Type B pancreatic cell (in vitro differentiated cells): ENCODE measurements around the gene ALK. TPM values are rescaled to one million over a fixed set of nuclear protein-coding genes. Genes with fewer than 3 reads are reported as not detected.

Experiments used
- DNase-seq: peaks from one replicate; pipeline ENCODE4 v3.0.0; 2021; ENCODE audit warnings: mixed read lengths; ENCODE audit not compliant: unreplicated experiment; ENCODE audit errors: extremely low spot score
- H3K27ac Mint-ChIP-seq: 2 replicates; pipeline ENCODE4 v1.8.0; 2021; ENCODE audit warnings: mild to moderate bottlenecking, mixed read lengths
- H3K27me3 Mint-ChIP-seq: 2 replicates; pipeline ENCODE4 v1.8.0; 2021; ENCODE audit warnings: mixed read lengths
- H3K36me3 Mint-ChIP-seq: 2 replicates; pipeline ENCODE4 v1.8.0; 2021; ENCODE audit warnings: mixed read lengths
- H3K4me1 Mint-ChIP-seq: one replicate; pipeline ENCODE4 v1.8.0; 2021; ENCODE audit warnings: mixed read lengths; ENCODE audit not compliant: unreplicated experiment
- H3K4me3 Mint-ChIP-seq: 2 replicates; pipeline ENCODE4 v1.8.0; 2021; ENCODE audit warnings: mild to moderate bottlenecking, mixed read lengths
- H3K9me3 Mint-ChIP-seq: 2 replicates; pipeline ENCODE4 v1.8.0; 2021; ENCODE audit warnings: mixed read lengths
- total RNA-seq: library from RNA; stranded (reverse); gene quantifications from 2 replicates; pipeline ENCODE4 v1.2.1, GENCODE V29; 2021; ENCODE audit warnings: low replicate concordance
- TF ChIP-seq, protein P1 (sequence below): fragments of 200-600 bp; sonication (generic); conservative IDR thresholded peaks from 2 replicates; pipeline ENCODE4 v1.5.0; 2021; ENCODE audit warnings: antibody characterized with exemption, mild to moderate bottlenecking

ALK gene
- total RNA-seq, 1 donor from 2014 or later: 7.7 TPM

DNA sequence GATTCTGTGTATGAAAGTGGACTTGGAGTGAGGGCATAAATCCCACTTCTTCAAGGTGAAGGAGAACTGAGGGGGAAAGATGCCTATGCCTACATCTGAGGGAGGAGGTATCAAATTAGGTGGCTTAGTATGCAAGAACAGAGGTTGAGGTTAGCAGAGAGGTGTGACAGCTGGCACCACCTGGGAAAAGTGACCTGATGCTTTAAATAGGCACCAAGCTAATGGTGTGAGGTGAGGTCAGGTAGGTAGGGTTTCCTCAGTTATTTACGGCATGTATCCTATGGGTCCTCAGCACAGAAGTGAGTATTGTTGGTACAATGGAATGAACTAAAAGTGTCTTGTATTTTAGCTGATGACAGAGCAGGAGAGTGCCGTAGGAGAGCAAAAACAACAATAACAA is 439.0 kb downstream of the ALK start:
- Mint-ChIP-seq H3K4me1 (peaks cover 12% of the 10 kb centered on the region), H3K27ac (no peak overlapping the region), H3K27me3 (peaks cover 8% of the 10 kb centered on the region), H3K9me3 (no peaks in the 10 kb centered on the region), H3K4me3 (no peak overlapping the region), H3K36me3 (peaks cover 7% of the 10 kb centered on the region)
- no peak for DNase-seq
- TF ChIP-seq, protein P1, sequence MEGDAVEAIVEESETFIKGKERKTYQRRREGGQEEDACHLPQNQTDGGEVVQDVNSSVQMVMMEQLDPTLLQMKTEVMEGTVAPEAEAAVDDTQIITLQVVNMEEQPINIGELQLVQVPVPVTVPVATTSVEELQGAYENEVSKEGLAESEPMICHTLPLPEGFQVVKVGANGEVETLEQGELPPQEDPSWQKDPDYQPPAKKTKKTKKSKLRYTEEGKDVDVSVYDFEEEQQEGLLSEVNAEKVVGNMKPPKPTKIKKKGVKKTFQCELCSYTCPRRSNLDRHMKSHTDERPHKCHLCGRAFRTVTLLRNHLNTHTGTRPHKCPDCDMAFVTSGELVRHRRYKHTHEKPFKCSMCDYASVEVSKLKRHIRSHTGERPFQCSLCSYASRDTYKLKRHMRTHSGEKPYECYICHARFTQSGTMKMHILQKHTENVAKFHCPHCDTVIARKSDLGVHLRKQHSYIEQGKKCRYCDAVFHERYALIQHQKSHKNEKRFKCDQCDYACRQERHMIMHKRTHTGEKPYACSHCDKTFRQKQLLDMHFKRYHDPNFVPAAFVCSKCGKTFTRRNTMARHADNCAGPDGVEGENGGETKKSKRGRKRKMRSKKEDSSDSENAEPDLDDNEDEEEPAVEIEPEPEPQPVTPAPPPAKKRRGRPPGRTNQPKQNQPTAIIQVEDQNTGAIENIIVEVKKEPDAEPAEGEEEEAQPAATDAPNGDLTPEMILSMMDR: no peak

DNA sequence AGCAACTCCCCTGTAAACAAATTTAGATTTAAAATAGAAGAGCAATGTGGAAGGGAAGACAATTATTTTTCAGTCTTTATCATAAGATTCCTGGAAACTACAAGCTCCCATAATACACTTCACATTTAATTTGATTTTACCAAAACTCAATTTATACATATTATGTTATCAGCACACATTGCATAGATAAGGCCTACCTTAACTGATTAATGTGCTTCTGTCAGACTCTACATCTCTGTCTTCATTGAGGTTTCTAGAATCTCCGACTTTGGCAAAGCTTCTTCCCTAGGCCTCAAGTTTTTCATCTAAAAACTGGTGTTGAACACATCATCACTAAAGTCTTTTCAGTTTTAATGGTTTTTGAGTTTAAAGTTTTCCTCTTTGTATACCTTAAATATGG is 440.1 kb downstream of the ALK start:
- Mint-ChIP-seq H3K27ac (no peak overlapping the region), H3K27me3 (peaks cover 8% of the 10 kb centered on the region), H3K36me3 (peaks cover 7% of the 10 kb centered on the region), H3K4me1 (peaks cover 12% of the 10 kb centered on the region), H3K4me3 (no peak overlapping the region), H3K9me3 (no peaks in the 10 kb centered on the region)
- DNase-seq: no peak
- TF ChIP-seq, protein P1: no peak

DNA sequence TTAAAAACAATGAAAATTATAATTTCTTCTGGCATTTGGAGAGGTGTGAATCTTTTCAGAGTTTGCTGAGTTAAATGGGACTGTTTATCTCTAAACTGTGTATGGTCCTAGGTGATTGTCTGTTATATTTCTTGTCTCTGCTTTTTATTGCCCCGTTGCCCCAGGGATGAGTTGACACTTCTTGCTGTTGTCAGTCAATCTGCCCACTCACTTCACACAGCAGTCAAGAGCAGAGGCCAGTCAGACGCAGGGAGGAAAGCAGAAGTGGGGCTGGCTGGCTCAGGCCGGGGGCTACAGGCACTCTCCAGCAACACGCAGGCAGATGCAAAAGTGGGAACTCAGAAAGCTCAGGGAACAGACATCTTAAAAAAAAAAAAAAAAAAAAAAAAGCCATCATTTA is 441.0 kb downstream of the ALK start:
- TF ChIP-seq, protein P1: no peak
- Mint-ChIP-seq H3K27ac (no peak overlapping the region), H3K36me3 (peaks cover 3% of the 10 kb centered on the region), H3K4me1 (peaks cover 16% of the 10 kb centered on the region), H3K27me3 (peaks cover 8% of the 10 kb centered on the region), H3K4me3 (no peak overlapping the region), H3K9me3 (no peaks in the 10 kb centered on the region)
- no peak for DNase-seq

DNA sequence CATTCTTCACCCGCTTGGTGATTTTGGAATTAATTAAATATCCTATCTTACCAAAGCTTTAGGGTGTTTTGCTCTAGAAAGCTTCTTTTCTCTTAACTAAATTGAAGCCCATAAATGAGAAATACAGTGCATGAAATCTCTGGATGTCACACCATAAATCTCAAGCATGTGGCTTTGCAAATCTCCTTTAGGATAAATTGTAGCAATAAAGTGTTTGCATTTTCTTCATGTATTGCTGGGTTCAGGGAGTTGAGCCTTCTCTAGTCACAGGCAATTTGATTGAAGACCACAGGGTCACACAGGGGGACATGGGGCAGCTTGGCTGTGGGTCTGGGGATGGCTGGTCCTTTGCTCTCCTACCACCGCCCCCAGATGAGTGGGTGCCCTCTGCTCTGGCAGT is 442.0 kb downstream of the ALK start:
- H3K27ac Mint-ChIP-seq: no peak overlapping the region
- peaks cover 3% of the 10 kb centered on the region for H3K36me3 Mint-ChIP-seq
- peaks cover 8% of the 10 kb centered on the region for H3K27me3 Mint-ChIP-seq
- no peaks in the 10 kb centered on the region for H3K9me3 Mint-ChIP-seq
- no peak for DNase-seq
- TF ChIP-seq, protein P1: no peak
- no peak overlapping the region for H3K4me3 Mint-ChIP-seq
- peaks cover 18% of the 10 kb centered on the region for H3K4me1 Mint-ChIP-seq

DNA sequence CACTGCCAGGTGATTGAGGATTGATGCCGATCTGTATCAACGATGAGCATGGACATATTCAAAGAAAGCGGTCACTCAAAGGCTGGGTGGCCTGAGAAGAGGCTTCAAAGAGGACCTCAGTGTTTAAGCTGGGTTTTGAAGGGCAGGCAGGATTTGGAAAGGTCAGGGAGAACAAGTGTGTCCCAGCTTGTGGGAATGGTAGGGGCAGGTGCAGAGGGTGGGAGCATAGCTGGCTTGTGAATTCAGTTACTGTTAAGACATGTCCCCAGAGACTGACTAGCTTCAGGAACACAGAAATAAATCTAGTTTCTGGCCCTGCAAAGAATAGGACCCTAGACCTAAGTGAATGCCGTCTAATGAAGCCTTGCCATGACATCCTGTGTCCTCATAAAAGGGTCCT is 442.7 kb downstream of the ALK start:
- H3K4me3 Mint-ChIP-seq: no peak overlapping the region
- TF ChIP-seq, protein P1: no peak
- no peaks in the 10 kb centered on the region for H3K9me3 Mint-ChIP-seq
- no peak overlapping the region for H3K27ac Mint-ChIP-seq
- peaks cover 3% of the 10 kb centered on the region for H3K36me3 Mint-ChIP-seq
- peaks cover 18% of the 10 kb centered on the region for H3K4me1 Mint-ChIP-seq
- peaks cover 8% of the 10 kb centered on the region for H3K27me3 Mint-ChIP-seq
- DNase-seq: no peak

DNA sequence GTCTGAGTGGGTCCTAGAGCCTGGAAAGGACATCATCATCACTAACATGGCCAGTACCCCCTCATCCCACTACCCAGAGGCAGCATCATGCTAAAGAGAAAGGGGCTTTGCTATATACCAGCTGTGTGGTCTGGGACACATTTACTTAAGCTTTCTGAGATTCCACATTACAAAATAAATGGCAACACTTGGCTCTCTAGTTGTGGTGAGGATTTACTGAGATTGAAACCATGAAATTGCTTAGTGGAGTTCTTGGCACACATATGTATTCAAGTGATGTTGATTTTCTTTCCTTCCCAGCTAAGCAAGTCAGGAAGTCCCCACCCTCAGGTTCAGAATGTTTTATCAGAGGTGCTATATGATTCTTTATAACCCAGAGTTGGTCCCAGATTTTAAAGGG is 444.2 kb downstream of the ALK start:
- Mint-ChIP-seq H3K36me3 (no peaks in the 10 kb centered on the region), H3K9me3 (peaks cover 5% of the 10 kb centered on the region), H3K27me3 (peaks cover 5% of the 10 kb centered on the region), H3K4me3 (no peak overlapping the region), H3K4me1 (peaks cover 18% of the 10 kb centered on the region), H3K27ac (no peak overlapping the region)
- TF ChIP-seq, protein P1: no peak
- no peak for DNase-seq
